GM12892 (cell line): Measurements from ENCODE around the gene DRP2.

ENCODE experiments used
- POLR2A ChIP-seq: IDR thresholded peaks from 2 replicates; pipeline ENCODE4 v1.6.1; 2011; ENCODE audit warnings: low read depth, low read length, control low read depth
- POLR2AphosphoS5 ChIP-seq: IDR thresholded peaks from 2 replicates; pipeline ENCODE4 v1.6.1; 2011; ENCODE audit warnings: low read depth, low read length, control low read depth
- TAF1 ChIP-seq: IDR thresholded peaks from 2 replicates; pipeline ENCODE4 v1.6.1; 2011; ENCODE audit warnings: low read depth, mild to moderate bottlenecking, control low read depth, low read length, borderline replicate concordance

GRCh38 chrX:101195442-101196173 lies 24.0 kb upstream of the DRP2 start:
- TF ChIP-seq POLR2AphosphoS5 (no peak), POLR2A (no peak), TAF1 (no peak)
